ENCODE results near the gene CALCOCO1. TPM values are rescaled to one million over a fixed set of nuclear protein-coding genes. Genes with fewer than 3 reads are reported as not detected.
"Not testable (repeated sequence)": the region's sequence is repeated elsewhere in the genome, so short reads cannot be mapped to it uniquely, and the experiment has no call there.

Gene CALCOCO1
- total RNA-seq, 1 experiment from 2014 or later: 48.0 TPM

- no peak overlapping the region for H3K27ac ChIP-seq (ENCODE audit: low read length)
- H3K9me3 ChIP-seq (ENCODE audit: control insufficient read depth, insufficient read depth, low read depth, low read length): no peaks in the 10 kb centered on the region
- BruUV-seq (replicated peaks): no TSS peak
- H3K4me3 ChIP-seq (ENCODE audit: low read depth in 2 of 2, low read length in 2 of 2): no peak overlapping the region
- DNase-seq (ENCODE audit: low read depth, low spot score) (no peak), ATAC-seq (no peak)
- intact Hi-C loops (cut with micrococcal nuclease; ENCODE audit: unreplicated experiment) (no loop called here), in situ Hi-C loops (cut with HindIII; ENCODE audit: low pct_unique_long_range_greater_than_20kb, low sequenced_read_pairs) (no loop called here)
- ChIA-PET POLR2A (interaction anchor here (0.6 kb wide), 1 partner anchor 153 kb away, joined by 4 read pairs; no protein-coding TSS in a partner anchor), CTCF (no interaction called here)
- TF ChIP-seq POLR2AphosphoS5 (IDR thresholded peaks at IDR 0.05; ENCODE audit: low read depth, low read length): no peak
- H3K36me3 ChIP-seq (ENCODE audit: control insufficient read depth, insufficient read depth, low read length): no peaks in the 10 kb centered on the region
- H3K27me3 ChIP-seq (ENCODE audit: control insufficient read depth, insufficient read depth, low read length): no peaks in the 10 kb centered on the region
- no peaks in the 10 kb centered on the region for H3K4me1 ChIP-seq (ENCODE audit: control insufficient read depth, insufficient read depth, low read length)
Measured at GRCh38 chr12:53683494-53683893, 43.8 kb downstream of the CALCOCO1 start.

- H3K36me3 ChIP-seq (ENCODE audit: control insufficient read depth, insufficient read depth, low read length); H3K9me3 ChIP-seq (ENCODE audit: control insufficient read depth, insufficient read depth, low read depth, low read length); H3K27ac ChIP-seq (ENCODE audit: low read length); ATAC-seq; H3K27me3 ChIP-seq (ENCODE audit: control insufficient read depth, insufficient read depth, low read length); intact Hi-C loops (cut with micrococcal nuclease; ENCODE audit: unreplicated experiment); CTCF ChIA-PET; BruUV-seq (replicated peaks); in situ Hi-C loops (cut with HindIII; ENCODE audit: low pct_unique_long_range_greater_than_20kb, low sequenced_read_pairs); POLR2A ChIA-PET; H3K4me3 ChIP-seq (ENCODE audit: low read depth in 2 of 2, low read length in 2 of 2); DNase-seq (ENCODE audit: low read depth, low spot score): not testable (repeated sequence)
- H3K4me1 ChIP-seq (ENCODE audit: control insufficient read depth, insufficient read depth, low read length): peaks cover 11% of the 10 kb centered on the region
Measured at GRCh38 chr12:53680061-53680460, 47.2 kb downstream of the CALCOCO1 start.

- in situ Hi-C loops (cut with HindIII; ENCODE audit: low pct_unique_long_range_greater_than_20kb, low sequenced_read_pairs) (no loop called here), intact Hi-C loops (cut with micrococcal nuclease; ENCODE audit: unreplicated experiment) (loop anchor here (5.0 kb wide), 1 partner anchor 130 kb away; no protein-coding TSS in a partner anchor)
- CTCF ChIA-PET: interaction anchor here (0.5 to 1.6 kb wide), 2 partner anchors 135 to 374 kb away, joined by 3 to 5 read pairs; no protein-coding TSS in a partner anchor
- H3K36me3 ChIP-seq (ENCODE audit: control insufficient read depth, insufficient read depth, low read length): no peaks in the 10 kb centered on the region
- ATAC-seq (no peak), DNase-seq (ENCODE audit: low read depth, low spot score) (no peak)
- no peak overlapping the region for H3K4me3 ChIP-seq (ENCODE audit: low read depth in 2 of 2, low read length in 2 of 2)
- H3K4me1 ChIP-seq (ENCODE audit: control insufficient read depth, insufficient read depth, low read length): peaks cover 12% of the 10 kb centered on the region
- H3K9me3 ChIP-seq (ENCODE audit: control insufficient read depth, insufficient read depth, low read depth, low read length): no peaks in the 10 kb centered on the region
- POLR2A ChIA-PET: no interaction called here
- BruUV-seq (replicated peaks): no TSS peak
- TF ChIP-seq CTCF (IDR thresholded peaks at IDR 0.05) (no peak), POLR2AphosphoS5 (IDR thresholded peaks at IDR 0.05; ENCODE audit: low read depth, low read length) (no peak), SIN3A (IDR thresholded peaks at IDR 0.05; ENCODE audit: borderline replicate concordance, insufficient read depth, low read depth, low read length) (no peak), TCF7L2 (IDR thresholded peaks at IDR 0.05; ENCODE audit: low read depth, low read length) (no peak), REST (IDR thresholded peaks at IDR 0.05; ENCODE audit: insufficient read depth in 1 of 2, low read depth in 2 of 2, low read length in 1 of 2) (no peak)
- no peaks in the 10 kb centered on the region for H3K27me3 ChIP-seq (ENCODE audit: control insufficient read depth, insufficient read depth, low read length)
- no peak overlapping the region for H3K27ac ChIP-seq (ENCODE audit: low read length)
Measured at GRCh38 chr12:53677800-53678148, 49.5 kb downstream of the CALCOCO1 start.
